ENCODE results near the gene ROR1.

Gene ROR1

DNA sequence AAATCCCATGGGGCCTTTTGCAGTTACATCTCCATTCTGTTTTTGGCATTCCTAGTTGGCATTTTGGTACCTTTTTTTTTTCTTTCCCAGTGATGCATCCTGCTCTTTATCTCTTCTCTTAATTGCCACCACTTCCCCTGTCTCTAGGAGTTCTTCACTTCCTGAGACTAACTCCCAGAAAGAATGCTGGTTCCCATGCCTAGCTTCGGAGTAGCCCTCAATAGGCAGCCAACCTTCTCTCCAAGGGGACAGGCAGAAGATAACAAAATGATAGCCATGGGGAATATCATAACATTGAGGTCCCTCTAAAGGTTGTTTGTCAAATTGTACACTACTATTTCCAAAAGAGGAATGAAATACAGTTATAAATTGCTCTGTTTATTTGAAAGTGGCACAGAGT is 279.0 kb downstream of the ROR1 start:
- H3K4me3 ChIP-seq (ENCODE audit: low read depth in 1 of 2, low read length in 2 of 2): no peak overlapping the region
- ATAC-seq (ENCODE audit: insufficient read depth, low read depth) (no peak), DNase-seq (no peak)
- H3K4me1 ChIP-seq (ENCODE audit: insufficient read depth, low read length): no peaks in the 10 kb centered on the region
- TF ChIP-seq, protein P1, sequence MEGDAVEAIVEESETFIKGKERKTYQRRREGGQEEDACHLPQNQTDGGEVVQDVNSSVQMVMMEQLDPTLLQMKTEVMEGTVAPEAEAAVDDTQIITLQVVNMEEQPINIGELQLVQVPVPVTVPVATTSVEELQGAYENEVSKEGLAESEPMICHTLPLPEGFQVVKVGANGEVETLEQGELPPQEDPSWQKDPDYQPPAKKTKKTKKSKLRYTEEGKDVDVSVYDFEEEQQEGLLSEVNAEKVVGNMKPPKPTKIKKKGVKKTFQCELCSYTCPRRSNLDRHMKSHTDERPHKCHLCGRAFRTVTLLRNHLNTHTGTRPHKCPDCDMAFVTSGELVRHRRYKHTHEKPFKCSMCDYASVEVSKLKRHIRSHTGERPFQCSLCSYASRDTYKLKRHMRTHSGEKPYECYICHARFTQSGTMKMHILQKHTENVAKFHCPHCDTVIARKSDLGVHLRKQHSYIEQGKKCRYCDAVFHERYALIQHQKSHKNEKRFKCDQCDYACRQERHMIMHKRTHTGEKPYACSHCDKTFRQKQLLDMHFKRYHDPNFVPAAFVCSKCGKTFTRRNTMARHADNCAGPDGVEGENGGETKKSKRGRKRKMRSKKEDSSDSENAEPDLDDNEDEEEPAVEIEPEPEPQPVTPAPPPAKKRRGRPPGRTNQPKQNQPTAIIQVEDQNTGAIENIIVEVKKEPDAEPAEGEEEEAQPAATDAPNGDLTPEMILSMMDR (IDR thresholded peaks at IDR 0.05; ENCODE audit: borderline replicate concordance, extremely low read depth, low read length, poor library complexity, severe bottlenecking): no peak
- no peak for TF ChIP-seq EZH2 (IDR thresholded peaks at IDR 0.05; ENCODE audit: borderline replicate concordance, low read depth, low read length, severe bottlenecking)
- no peaks in the 10 kb centered on the region for H3K9me3 ChIP-seq (ENCODE audit: insufficient read depth, low read length, severe bottlenecking)
- no peaks in the 10 kb centered on the region for H4K20me1 ChIP-seq (ENCODE audit: insufficient read depth, low read length)
- no peaks in the 10 kb centered on the region for H3K79me2 ChIP-seq (ENCODE audit: insufficient read depth, low read length)
- H3K27me3 ChIP-seq (ENCODE audit: insufficient read depth, low read length, poor library complexity): no peaks in the 10 kb centered on the region
- no peak overlapping the region for H3K27ac ChIP-seq (ENCODE audit: low read length)
- no peak overlapping the region for H2AFZ ChIP-seq (ENCODE audit: low read depth, low read length)
- H3K36me3 ChIP-seq (ENCODE audit: insufficient read depth, low read length): no peaks in the 10 kb centered on the region
- H3K9ac ChIP-seq (ENCODE audit: low read depth, low read length): no peak overlapping the region
- H3K4me2 ChIP-seq (ENCODE audit: insufficient read depth, low read length): no peak overlapping the region

DNA sequence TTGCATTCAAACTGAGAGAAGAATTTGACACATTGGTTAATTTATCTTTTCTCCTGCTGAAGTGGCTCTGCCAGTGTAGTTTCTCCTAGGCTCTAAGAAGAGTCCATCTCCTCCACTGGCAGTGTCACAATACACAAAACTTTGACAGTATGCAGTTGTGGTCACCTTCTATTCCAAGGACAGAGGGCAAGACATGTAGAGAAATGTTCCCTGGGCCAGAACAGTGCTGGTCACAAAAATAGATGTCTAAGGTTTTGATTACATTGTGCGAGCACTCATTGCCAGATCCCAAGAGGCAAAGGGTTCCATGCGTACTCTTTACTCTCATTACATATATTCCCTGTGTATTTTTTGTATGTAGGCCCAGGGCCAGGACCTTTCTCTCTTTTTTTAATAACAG is 281.5 kb downstream of the ROR1 start:
- TF ChIP-seq, protein P1 (IDR thresholded peaks at IDR 0.05; ENCODE audit: borderline replicate concordance, extremely low read depth, low read length, poor library complexity, severe bottlenecking): no peak
- TF ChIP-seq EZH2 (IDR thresholded peaks at IDR 0.05; ENCODE audit: borderline replicate concordance, low read depth, low read length, severe bottlenecking): no peak
- H3K9me3 ChIP-seq (ENCODE audit: insufficient read depth, low read length, severe bottlenecking): no peaks in the 10 kb centered on the region

DNA sequence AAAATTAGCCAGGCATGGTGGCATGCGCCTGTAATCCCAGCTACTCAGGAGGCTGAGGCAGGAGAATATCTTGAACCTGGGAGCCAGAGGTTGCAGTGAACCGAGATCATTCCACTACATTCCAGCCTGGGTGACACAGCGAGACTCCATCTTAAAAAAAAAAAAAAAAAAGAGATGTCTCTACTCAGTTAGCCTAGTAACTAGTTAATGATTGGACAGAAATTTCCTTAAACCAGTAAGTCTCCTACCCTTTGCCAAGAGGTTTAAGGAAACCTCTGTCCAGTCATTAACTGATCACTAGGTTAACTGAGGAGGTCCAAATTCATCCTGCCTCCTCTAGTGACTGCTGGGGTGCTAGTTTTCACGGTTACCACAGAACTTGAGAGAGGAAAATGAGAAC is 285.7 kb downstream of the ROR1 start:
- Histone ChIP-seq H3K9me3 (ENCODE audit: insufficient read depth, low read length, severe bottlenecking) (no peaks in the 10 kb centered on the region), H3K27ac (ENCODE audit: low read length) (no peak overlapping the region), H3K27me3 (ENCODE audit: insufficient read depth, low read length, poor library complexity) (no peaks in the 10 kb centered on the region), H4K20me1 (ENCODE audit: insufficient read depth, low read length) (no peaks in the 10 kb centered on the region), H3K36me3 (ENCODE audit: insufficient read depth, low read length) (no peaks in the 10 kb centered on the region), H3K4me1 (ENCODE audit: insufficient read depth, low read length) (no peaks in the 10 kb centered on the region), H3K79me2 (ENCODE audit: insufficient read depth, low read length) (no peaks in the 10 kb centered on the region), H3K4me2 (ENCODE audit: insufficient read depth, low read length) (no peak overlapping the region), H3K9ac (ENCODE audit: low read depth, low read length) (no peak overlapping the region), H3K4me3 (ENCODE audit: low read depth in 1 of 2, low read length in 2 of 2) (no peak overlapping the region), H2AFZ (ENCODE audit: low read depth, low read length) (no peak overlapping the region)
- no peak for ATAC-seq (ENCODE audit: insufficient read depth, low read depth)
- DNase-seq: no peak
- TF ChIP-seq, protein P1 (IDR thresholded peaks at IDR 0.05; ENCODE audit: borderline replicate concordance, extremely low read depth, low read length, poor library complexity, severe bottlenecking): no peak
- no peak for TF ChIP-seq EZH2 (IDR thresholded peaks at IDR 0.05; ENCODE audit: borderline replicate concordance, low read depth, low read length, severe bottlenecking)

More for the DNA sequence above, 281.5 kb downstream of the ROR1 start:
- ATAC-seq (ENCODE audit: insufficient read depth, low read depth) (no peak), DNase-seq (no peak)
- H3K4me2 ChIP-seq (ENCODE audit: insufficient read depth, low read length): no peak overlapping the region
- no peaks in the 10 kb centered on the region for H3K4me1 ChIP-seq (ENCODE audit: insufficient read depth, low read length)
- no peak overlapping the region for H3K9ac ChIP-seq (ENCODE audit: low read depth, low read length)
- H2AFZ ChIP-seq (ENCODE audit: low read depth, low read length): no peak overlapping the region
- no peaks in the 10 kb centered on the region for H4K20me1 ChIP-seq (ENCODE audit: insufficient read depth, low read length)
- no peak overlapping the region for H3K4me3 ChIP-seq (ENCODE audit: low read depth in 1 of 2, low read length in 2 of 2)
- H3K27ac ChIP-seq (ENCODE audit: low read length): no peak overlapping the region
- no peaks in the 10 kb centered on the region for H3K36me3 ChIP-seq (ENCODE audit: insufficient read depth, low read length)
- no peaks in the 10 kb centered on the region for H3K79me2 ChIP-seq (ENCODE audit: insufficient read depth, low read length)
- no peaks in the 10 kb centered on the region for H3K27me3 ChIP-seq (ENCODE audit: insufficient read depth, low read length, poor library complexity)
